Measurements from ENCODE around the gene GOT1. TPM values are rescaled to one million over a fixed set of nuclear protein-coding genes. Genes with fewer than 3 reads are reported as not detected.

The GOT1 gene
- total RNA-seq (10 to 100 TPM; 11.6 to 23.1 (median 16.6) TPM), polyA plus RNA-seq (10 to 100 TPM in 2 of 3 donors, 1 to 10 TPM in 1; 9.9 to 12.3 (median 10.7) TPM)
- long read RNA-seq, donor 1, transcript GOT1-201 (9 exons, 2,923 nt), result major isoform, 12 of 15 reads
- long read RNA-seq, donor 1, partial matches to known transcripts, result 0 of 15 reads
- long read RNA-seq, donor 1, other reads (novel, unspliced or antisense), result 0 of 15 reads
- long read RNA-seq, donor 2, transcript GOT1-201 (9 exons, 2,923 nt), result major isoform, 12 of 15 reads
- long read RNA-seq, donor 2, partial matches to known transcripts, result 0 of 15 reads
- long read RNA-seq, donor 2, other reads (novel, unspliced or antisense), result 0 of 15 reads

DNA sequence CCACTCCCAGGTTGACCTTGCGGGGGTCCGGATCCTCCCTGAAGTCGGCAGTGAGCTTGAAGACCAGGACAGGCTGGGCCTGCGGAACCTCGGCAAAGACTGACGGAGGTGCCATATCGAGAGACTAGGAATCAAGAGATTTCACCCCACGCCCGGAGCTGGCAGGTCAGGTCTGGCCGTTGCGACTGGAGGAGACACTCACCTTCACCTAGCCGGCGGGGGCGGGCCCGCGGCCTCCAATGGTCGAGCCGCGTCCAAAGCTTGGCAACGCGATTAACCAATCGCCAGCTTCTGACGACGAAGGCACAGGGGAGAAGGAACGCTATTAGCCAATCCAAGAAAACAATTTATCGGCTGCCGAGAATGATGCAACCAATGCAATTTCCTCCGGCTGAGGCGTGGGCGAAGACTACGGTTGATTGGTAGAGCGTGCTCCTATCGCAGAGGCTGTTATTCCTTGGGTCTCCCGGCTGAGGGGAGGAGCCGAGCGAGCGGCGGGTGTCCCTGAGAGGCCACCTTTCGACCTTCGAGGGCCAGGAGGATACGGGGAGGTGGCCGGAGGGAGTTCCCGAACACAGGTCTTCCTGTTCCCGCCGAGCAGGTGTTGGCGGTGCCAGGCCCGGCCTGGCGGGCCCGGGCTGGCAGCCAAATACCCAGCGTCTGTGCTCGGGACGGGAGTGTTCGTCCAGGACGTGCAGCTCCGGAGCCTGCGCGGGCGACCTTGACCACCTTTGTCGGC lies at the start of gene GOT1:
GOT1 (minus strand) TSS at position 174 of the 739 bp plus-strand sequence; CDS start at position 115, 59 bp downstream.
- Histone ChIP-seq H3K9me3 (no peaks in the 10 kb centered on the region), H3K27me3 (replicated peaks in 1 of 7) (no peaks in the 10 kb centered on the region), H3K36me3 (peaks cover 0 to 17% (median under 1%) of the 10 kb centered on the region in 6 donors), H3K4me1 (peaks cover 10 to 74% (median 33%) of the 10 kb centered on the region in 6 donors), H3K27ac (peak within 1 kb of the TSS; percentile 82 to 94 (median 92)), H3K4me3 (peak within 1 kb of the TSS; percentile 69 to 92 (median 82))
- TF ChIP-seq POLR2AphosphoS5 (IDR thresholded peaks at IDR 0.05), result peak; percentile 92 to 95 (median 94)
- TF ChIP-seq POLR2A (IDR thresholded peaks at IDR 0.05), result no peak
- TF ChIP-seq, protein P1, sequence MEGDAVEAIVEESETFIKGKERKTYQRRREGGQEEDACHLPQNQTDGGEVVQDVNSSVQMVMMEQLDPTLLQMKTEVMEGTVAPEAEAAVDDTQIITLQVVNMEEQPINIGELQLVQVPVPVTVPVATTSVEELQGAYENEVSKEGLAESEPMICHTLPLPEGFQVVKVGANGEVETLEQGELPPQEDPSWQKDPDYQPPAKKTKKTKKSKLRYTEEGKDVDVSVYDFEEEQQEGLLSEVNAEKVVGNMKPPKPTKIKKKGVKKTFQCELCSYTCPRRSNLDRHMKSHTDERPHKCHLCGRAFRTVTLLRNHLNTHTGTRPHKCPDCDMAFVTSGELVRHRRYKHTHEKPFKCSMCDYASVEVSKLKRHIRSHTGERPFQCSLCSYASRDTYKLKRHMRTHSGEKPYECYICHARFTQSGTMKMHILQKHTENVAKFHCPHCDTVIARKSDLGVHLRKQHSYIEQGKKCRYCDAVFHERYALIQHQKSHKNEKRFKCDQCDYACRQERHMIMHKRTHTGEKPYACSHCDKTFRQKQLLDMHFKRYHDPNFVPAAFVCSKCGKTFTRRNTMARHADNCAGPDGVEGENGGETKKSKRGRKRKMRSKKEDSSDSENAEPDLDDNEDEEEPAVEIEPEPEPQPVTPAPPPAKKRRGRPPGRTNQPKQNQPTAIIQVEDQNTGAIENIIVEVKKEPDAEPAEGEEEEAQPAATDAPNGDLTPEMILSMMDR (IDR thresholded peaks at IDR 0.05 in 8 of 11, conservative IDR thresholded peaks at IDR 0.05 in 3 of 11), result peak in 2 of 11 experiments; percentile 5 to 23
- intact Hi-C loops (cut with DNase I; ENCODE audit: low total_unique reads), result loop anchor here (10.0 kb wide), 1 partner anchor 104 kb away; the partner anchor contains the start of gene NKX2-3
- WGBS, 5 donors, result 0 to 1% (median 1%) methylated on average over 28 to 59 of the region's 59 CpGs
- peak; percentile 97 for DNase-seq

GRCh38 chr10:99470327-99470726 lies 39.9 kb upstream of the GOT1 start:
- intact Hi-C loops (cut with DNase I; ENCODE audit: low total_unique reads), result no loop called here
- Histone ChIP-seq H3K27me3 (replicated peaks in 1 of 7) (peaks cover 0 to 19% (median 0%) of the 10 kb centered on the region in 7 donors), H3K36me3 (no peaks in the 10 kb centered on the region), H3K9me3 (no peaks in the 10 kb centered on the region), H3K27ac (no peak overlapping the region), H3K4me1 (peaks cover 0 to 9% (median 0%) of the 10 kb centered on the region in 6 donors), H3K4me3 (no peak overlapping the region)
- no peak for DNase-seq
- TF ChIP-seq POLR2A (IDR thresholded peaks at IDR 0.05) (no peak), POLR2AphosphoS5 (IDR thresholded peaks at IDR 0.05) (no peak)
- TF ChIP-seq, protein P1 (IDR thresholded peaks at IDR 0.05 in 8 of 11, conservative IDR thresholded peaks at IDR 0.05 in 3 of 11), result no peak
- 51 to 68% (median 60%) methylated on average over 5 of the region's 5 CpGs for WGBS, 5 donors

GRCh38 chr10:99467236-99467999 lies 37.0 kb upstream of the GOT1 start:
- WGBS, 5 donors, result 66 to 84% (median 79%) methylated on average over 14 of the region's 14 CpGs
- no peaks in the 10 kb centered on the region for H3K9me3 ChIP-seq
- peak overlapping the region in 6 of 8 donors; percentile 37 to 73 (median 54) for H3K27ac ChIP-seq

DNA sequence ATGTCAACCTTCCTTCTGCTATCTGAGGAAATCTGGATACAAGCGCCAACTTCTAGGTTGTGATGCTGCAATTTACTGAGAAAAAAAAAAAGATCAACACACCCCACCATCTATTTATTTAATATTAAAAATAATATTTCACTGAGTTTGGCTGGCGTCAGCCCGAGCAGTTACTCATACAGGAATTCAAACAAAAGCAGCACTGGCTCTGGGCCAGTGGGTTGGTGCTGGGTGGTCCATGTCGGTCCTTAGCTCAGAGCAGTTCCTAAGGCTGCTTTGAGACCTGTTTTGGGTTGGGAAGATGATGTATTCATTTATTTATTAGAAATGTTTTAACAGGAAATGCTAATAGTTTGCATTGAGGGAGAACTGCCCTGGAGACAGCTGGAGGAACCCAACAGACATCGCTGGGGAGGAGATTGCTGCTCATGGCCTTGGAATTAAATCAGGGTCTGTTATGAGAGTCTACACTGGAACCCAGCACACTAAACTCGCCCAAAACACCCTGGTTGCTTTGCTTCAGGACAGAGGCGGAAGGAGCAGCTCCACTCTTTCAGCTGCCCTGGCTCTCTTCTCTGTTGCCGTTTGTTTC lies 36.3 kb upstream of the GOT1 start:
- H3K27ac ChIP-seq, result peak overlapping the region in 6 of 8 donors; percentile 37 to 73 (median 54)
- H3K27me3 ChIP-seq (replicated peaks in 1 of 7), result peaks cover 0 to 14% (median 0%) of the 10 kb centered on the region in 7 donors
- intact Hi-C loops (cut with DNase I; ENCODE audit: low total_unique reads), result no loop called here
- no peaks in the 10 kb centered on the region for H3K9me3 ChIP-seq
- 65 to 78% (median 70%) methylated on average over 8 of the region's 8 CpGs for WGBS, 5 donors
- no peak for DNase-seq
- TF ChIP-seq POLR2A (IDR thresholded peaks at IDR 0.05) (no peak), POLR2AphosphoS5 (IDR thresholded peaks at IDR 0.05) (no peak)
- TF ChIP-seq, protein P1 (IDR thresholded peaks at IDR 0.05 in 8 of 11, conservative IDR thresholded peaks at IDR 0.05 in 3 of 11), result no peak
- H3K4me1 ChIP-seq, result peaks cover 0 to 9% (median 0%) of the 10 kb centered on the region in 6 donors
- no peaks in the 10 kb centered on the region for H3K36me3 ChIP-seq
- H3K4me3 ChIP-seq, result no peak overlapping the region

More at GRCh38 chr10:99467236-99467999, 37.0 kb upstream of the GOT1 start:
- Histone ChIP-seq H3K36me3 (no peaks in the 10 kb centered on the region), H3K27me3 (replicated peaks in 1 of 7) (peaks cover 0 to 11% (median 0%) of the 10 kb centered on the region in 7 donors), H3K4me3 (no peak overlapping the region), H3K4me1 (peaks cover 0 to 9% (median 0%) of the 10 kb centered on the region in 6 donors)
- intact Hi-C loops (cut with DNase I; ENCODE audit: low total_unique reads), result no loop called here
- no peak for DNase-seq
- TF ChIP-seq POLR2A (IDR thresholded peaks at IDR 0.05) (no peak), POLR2AphosphoS5 (IDR thresholded peaks at IDR 0.05) (peak in 1 of 3 donors; percentile 33)
